ENCODE measurements around the gene SCFD2.
A peak's percentile ranks its signal among the peaks of the same experiment; 100 is the strongest.
"Not testable (repeated sequence)": the region's sequence is repeated elsewhere in the genome, so short reads cannot be mapped to it uniquely, and the experiment has no call there.

The SCFD2 gene

GRCh38 chr4:53003959-53004358, 361.9 kb downstream of the SCFD2 start:
- H3K4me1 ChIP-seq (ENCODE audit: control insufficient read depth, insufficient read depth, low read length, unreplicated experiment), result no peaks in the 10 kb centered on the region
- no peak overlapping the region for H3K4me3 ChIP-seq (ENCODE audit: low read depth, low read length)
- H3K79me2 ChIP-seq (ENCODE audit: control insufficient read depth, insufficient read depth, low read length, unreplicated experiment), result no peaks in the 10 kb centered on the region
- H2AFZ ChIP-seq (ENCODE audit: low read length, unreplicated experiment), result no peak overlapping the region
- no peaks in the 10 kb centered on the region for H3K36me3 ChIP-seq (ENCODE audit: insufficient read depth, low read length)
- H3K27me3 ChIP-seq (ENCODE audit: insufficient read depth, low read length), result no peaks in the 10 kb centered on the region
- no peak overlapping the region for H3K27ac ChIP-seq (ENCODE audit: low read depth, low read length)

DNA sequence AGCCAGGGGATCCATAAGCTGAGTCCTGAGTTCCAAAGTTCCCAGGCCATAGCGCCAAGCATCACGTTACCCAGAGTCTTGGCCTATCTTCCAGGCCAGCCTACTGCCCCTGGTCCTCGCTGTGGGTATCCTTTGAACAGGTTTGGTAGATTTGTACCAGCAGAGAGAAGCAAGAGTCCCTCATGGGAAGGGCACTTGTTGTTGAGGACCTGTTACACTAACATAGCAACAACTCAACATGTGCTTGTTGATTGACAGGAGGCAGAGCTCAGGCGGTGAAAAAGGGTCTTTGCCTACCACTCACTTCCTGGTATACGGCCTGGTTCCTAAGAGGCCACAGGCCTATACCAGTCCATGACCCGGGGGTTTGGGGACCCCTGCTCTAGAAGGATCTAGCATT, 365.3 kb downstream of the SCFD2 start:
- Histone ChIP-seq H3K36me3 (ENCODE audit: insufficient read depth, low read length) (no peaks in the 10 kb centered on the region), H3K27ac (ENCODE audit: low read depth, low read length) (no peak overlapping the region), H2AFZ (ENCODE audit: low read length, unreplicated experiment) (no peak overlapping the region), H3K4me3 (ENCODE audit: low read depth, low read length) (no peak overlapping the region), H3K27me3 (ENCODE audit: insufficient read depth, low read length) (no peaks in the 10 kb centered on the region), H3K79me2 (ENCODE audit: control insufficient read depth, insufficient read depth, low read length, unreplicated experiment) (no peaks in the 10 kb centered on the region), H3K4me1 (ENCODE audit: control insufficient read depth, insufficient read depth, low read length, unreplicated experiment) (peaks cover 17% of the 10 kb centered on the region)

- H3K27ac ChIP-seq (ENCODE audit: low read depth, low read length), result no peak overlapping the region
- no peaks in the 10 kb centered on the region for H3K36me3 ChIP-seq (ENCODE audit: insufficient read depth, low read length)
- no peak overlapping the region for H2AFZ ChIP-seq (ENCODE audit: low read length, unreplicated experiment)
- H3K79me2 ChIP-seq (ENCODE audit: control insufficient read depth, insufficient read depth, low read length, unreplicated experiment), result no peaks in the 10 kb centered on the region
- H3K27me3 ChIP-seq (ENCODE audit: insufficient read depth, low read length), result no peaks in the 10 kb centered on the region
- H3K4me3 ChIP-seq (ENCODE audit: low read depth, low read length), result no peak overlapping the region
- H3K4me1 ChIP-seq (ENCODE audit: control insufficient read depth, insufficient read depth, low read length, unreplicated experiment), result peaks cover 17% of the 10 kb centered on the region
Observed at GRCh38 chr4:52999626-53000025, 366.2 kb downstream of the SCFD2 start.

DNA sequence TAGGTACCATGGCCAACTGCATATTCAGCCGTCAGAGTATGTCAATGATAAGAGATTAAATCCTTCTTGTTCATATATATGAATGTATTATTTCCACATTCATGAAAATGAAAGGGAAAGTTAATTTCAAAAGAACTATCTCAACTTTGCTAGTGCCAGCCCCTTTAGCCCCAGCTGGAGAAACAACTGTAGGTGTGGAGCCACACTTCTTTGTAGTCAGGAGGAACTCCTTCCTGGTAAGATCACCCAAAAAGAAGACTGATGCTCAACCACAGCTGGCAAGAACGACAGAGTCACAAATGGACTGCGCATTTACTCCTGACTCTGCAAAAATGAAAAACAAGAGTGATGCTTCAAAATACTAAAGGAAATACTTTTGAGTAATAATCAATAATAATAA, 367.4 kb downstream of the SCFD2 start:
- H3K79me2 ChIP-seq (ENCODE audit: control insufficient read depth, insufficient read depth, low read length, unreplicated experiment), result no peaks in the 10 kb centered on the region
- H3K27ac ChIP-seq (ENCODE audit: low read depth, low read length), result no peak overlapping the region
- no peak overlapping the region for H3K4me3 ChIP-seq (ENCODE audit: low read depth, low read length)
- H3K27me3 ChIP-seq (ENCODE audit: insufficient read depth, low read length), result no peaks in the 10 kb centered on the region
- H3K4me1 ChIP-seq (ENCODE audit: control insufficient read depth, insufficient read depth, low read length, unreplicated experiment), result peaks cover 17% of the 10 kb centered on the region
- H3K36me3 ChIP-seq (ENCODE audit: insufficient read depth, low read length), result no peaks in the 10 kb centered on the region
- H2AFZ ChIP-seq (ENCODE audit: low read length, unreplicated experiment), result no peak overlapping the region

GRCh38 chr4:52997132-52997416, 368.8 kb downstream of the SCFD2 start:
- no peak overlapping the region for H2AFZ ChIP-seq (ENCODE audit: low read length, unreplicated experiment)
- no peak overlapping the region for H3K27ac ChIP-seq (ENCODE audit: low read depth, low read length)

DNA sequence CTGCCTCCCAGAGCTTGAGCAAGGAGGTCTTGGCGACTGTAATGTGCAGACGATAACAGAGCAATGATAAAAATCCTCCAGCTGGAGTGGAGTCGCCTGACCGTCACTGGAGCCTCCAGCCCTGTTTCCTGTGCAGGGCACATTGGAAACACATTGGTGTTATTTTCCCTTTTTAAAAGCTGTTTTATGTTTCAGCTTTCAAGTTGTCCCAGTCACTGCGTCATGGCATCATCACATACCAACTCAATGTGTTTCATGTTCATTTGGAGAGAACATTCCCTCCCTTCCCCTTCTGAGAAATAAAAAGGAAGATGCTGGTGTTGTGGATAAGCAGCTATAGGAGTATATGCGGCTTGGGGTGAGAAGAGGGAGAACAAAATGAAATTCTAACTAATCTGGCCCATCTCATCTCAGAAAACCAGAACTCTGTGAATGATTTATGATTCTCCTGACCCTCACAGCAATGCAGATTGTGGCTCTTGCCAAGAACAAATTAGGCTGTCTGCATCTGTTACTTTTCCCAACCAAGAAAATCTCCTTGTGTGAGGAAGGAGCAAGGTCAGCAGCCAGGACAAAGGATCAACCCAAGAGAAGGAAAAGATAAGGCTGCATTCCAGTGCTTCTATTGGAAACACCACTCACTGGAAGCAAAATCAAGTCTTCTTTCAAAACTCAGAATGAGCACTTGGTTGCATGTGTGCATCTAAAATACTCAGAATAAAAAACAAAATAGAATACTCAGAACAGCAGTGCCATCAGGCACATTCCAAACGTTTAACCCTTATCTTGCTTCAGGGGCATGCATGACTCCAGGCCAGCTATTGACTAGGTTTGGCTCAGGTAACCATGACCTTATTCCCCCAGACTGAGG, 369.4 kb downstream of the SCFD2 start:
- no peaks in the 10 kb centered on the region for H3K36me3 ChIP-seq (ENCODE audit: insufficient read depth, low read length)
- H3K4me3 ChIP-seq (ENCODE audit: low read depth, low read length), result peak overlapping the region; percentile 9; the same call in 1 of the 2 replicates
- H3K79me2 ChIP-seq (ENCODE audit: control insufficient read depth, insufficient read depth, low read length, unreplicated experiment), result no peaks in the 10 kb centered on the region
- H3K4me1 ChIP-seq (ENCODE audit: control insufficient read depth, insufficient read depth, low read length, unreplicated experiment), result peaks cover 17% of the 10 kb centered on the region
- peak overlapping the region; percentile 38 for H3K27ac ChIP-seq (ENCODE audit: low read depth, low read length)
- H2AFZ ChIP-seq (ENCODE audit: low read length, unreplicated experiment), result peak overlapping the region; percentile 28
- H3K27me3 ChIP-seq (ENCODE audit: insufficient read depth, low read length), result no peaks in the 10 kb centered on the region

More at GRCh38 chr4:52997132-52997416, 368.8 kb downstream of the SCFD2 start:
- Histone ChIP-seq H3K27me3 (ENCODE audit: insufficient read depth, low read length) (no peaks in the 10 kb centered on the region), H3K79me2 (ENCODE audit: control insufficient read depth, insufficient read depth, low read length, unreplicated experiment) (no peaks in the 10 kb centered on the region), H3K4me3 (ENCODE audit: low read depth, low read length) (no peak overlapping the region), H3K4me1 (ENCODE audit: control insufficient read depth, insufficient read depth, low read length, unreplicated experiment) (peaks cover 17% of the 10 kb centered on the region), H3K36me3 (ENCODE audit: insufficient read depth, low read length) (no peaks in the 10 kb centered on the region)

- Histone ChIP-seq H3K27me3 (ENCODE audit: insufficient read depth, low read length) (no peaks in the 10 kb centered on the region), H3K4me1 (ENCODE audit: control insufficient read depth, insufficient read depth, low read length, unreplicated experiment) (peaks cover 17% of the 10 kb centered on the region), H3K79me2 (ENCODE audit: control insufficient read depth, insufficient read depth, low read length, unreplicated experiment) (no peaks in the 10 kb centered on the region), H2AFZ (ENCODE audit: low read length, unreplicated experiment) (no peak overlapping the region), H3K36me3 (ENCODE audit: insufficient read depth, low read length) (no peaks in the 10 kb centered on the region), H3K27ac (ENCODE audit: low read depth, low read length) (no peak overlapping the region), H3K4me3 (ENCODE audit: low read depth, low read length) (no peak overlapping the region)
Observed at GRCh38 chr4:52995360-52996030, 370.4 kb downstream of the SCFD2 start.

- H2AFZ ChIP-seq (ENCODE audit: low read length, unreplicated experiment), result no peak overlapping the region
- no peak overlapping the region for H3K4me3 ChIP-seq (ENCODE audit: low read depth, low read length)
- no peaks in the 10 kb centered on the region for H3K79me2 ChIP-seq (ENCODE audit: control insufficient read depth, insufficient read depth, low read length, unreplicated experiment)
- no peaks in the 10 kb centered on the region for H3K27me3 ChIP-seq (ENCODE audit: insufficient read depth, low read length)
- H3K4me1 ChIP-seq (ENCODE audit: control insufficient read depth, insufficient read depth, low read length, unreplicated experiment), result peaks cover 17% of the 10 kb centered on the region
- no peaks in the 10 kb centered on the region for H3K36me3 ChIP-seq (ENCODE audit: insufficient read depth, low read length)
- H3K27ac ChIP-seq (ENCODE audit: low read depth, low read length), result no peak overlapping the region
Observed at GRCh38 chr4:52994567-52994966, 371.3 kb downstream of the SCFD2 start.

DNA sequence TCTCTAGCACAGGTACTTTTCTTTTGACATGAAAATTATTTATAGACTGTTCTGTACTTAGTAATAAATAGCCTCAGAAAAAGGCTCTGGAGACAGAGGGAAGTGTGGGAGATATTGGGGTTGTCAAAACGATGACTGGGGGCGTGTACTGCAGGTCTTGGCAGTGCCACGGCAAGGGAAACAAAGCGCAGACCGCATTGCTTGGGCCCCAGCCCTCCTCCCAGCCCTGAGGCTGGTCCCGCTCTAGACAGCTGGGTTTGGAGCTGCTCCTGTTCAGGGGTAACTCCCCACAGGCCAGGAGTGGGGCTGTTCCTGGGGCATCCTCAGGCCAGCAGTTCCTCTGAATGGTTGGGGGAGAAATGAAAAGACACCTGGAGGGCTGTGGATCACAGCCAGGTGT, 372.1 kb downstream of the SCFD2 start:
- H3K36me3 ChIP-seq (ENCODE audit: insufficient read depth, low read length), result no peaks in the 10 kb centered on the region
- H3K4me3 ChIP-seq (ENCODE audit: low read depth, low read length), result no peak overlapping the region
- no peaks in the 10 kb centered on the region for H3K27me3 ChIP-seq (ENCODE audit: insufficient read depth, low read length)
- H2AFZ ChIP-seq (ENCODE audit: low read length, unreplicated experiment), result no peak overlapping the region
- H3K79me2 ChIP-seq (ENCODE audit: control insufficient read depth, insufficient read depth, low read length, unreplicated experiment), result no peaks in the 10 kb centered on the region
- peaks cover 17% of the 10 kb centered on the region for H3K4me1 ChIP-seq (ENCODE audit: control insufficient read depth, insufficient read depth, low read length, unreplicated experiment)
- no peak overlapping the region for H3K27ac ChIP-seq (ENCODE audit: low read depth, low read length)

DNA sequence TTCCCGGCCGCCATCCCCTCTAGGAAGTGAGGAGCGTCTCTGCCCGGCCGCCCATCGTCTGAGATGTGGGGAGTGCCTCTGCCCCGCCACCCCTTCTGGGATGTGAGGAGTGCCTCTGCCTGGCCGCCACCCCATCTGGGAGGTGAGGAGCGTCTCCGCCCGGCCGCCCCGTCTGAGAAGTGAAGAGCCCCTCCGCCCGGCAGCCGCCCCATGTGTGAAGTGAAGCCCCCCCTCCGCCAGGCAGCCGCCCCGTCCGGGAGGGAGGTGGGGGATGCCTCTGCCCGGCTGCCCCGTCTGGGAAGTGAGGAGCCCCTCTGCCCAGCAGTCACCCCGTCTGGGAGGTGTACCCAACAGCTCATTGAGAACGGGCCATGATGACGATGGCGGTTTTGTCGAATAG, 373.3 kb downstream of the SCFD2 start:
- not testable (repeated sequence) for H3K4me3 ChIP-seq (ENCODE audit: low read depth, low read length); H2AFZ ChIP-seq (ENCODE audit: low read length, unreplicated experiment); H3K79me2 ChIP-seq (ENCODE audit: control insufficient read depth, insufficient read depth, low read length, unreplicated experiment); H3K36me3 ChIP-seq (ENCODE audit: insufficient read depth, low read length); H3K27ac ChIP-seq (ENCODE audit: low read depth, low read length); H3K27me3 ChIP-seq (ENCODE audit: insufficient read depth, low read length)
- H3K4me1 ChIP-seq (ENCODE audit: control insufficient read depth, insufficient read depth, low read length, unreplicated experiment), result peaks cover 17% of the 10 kb centered on the region

DNA sequence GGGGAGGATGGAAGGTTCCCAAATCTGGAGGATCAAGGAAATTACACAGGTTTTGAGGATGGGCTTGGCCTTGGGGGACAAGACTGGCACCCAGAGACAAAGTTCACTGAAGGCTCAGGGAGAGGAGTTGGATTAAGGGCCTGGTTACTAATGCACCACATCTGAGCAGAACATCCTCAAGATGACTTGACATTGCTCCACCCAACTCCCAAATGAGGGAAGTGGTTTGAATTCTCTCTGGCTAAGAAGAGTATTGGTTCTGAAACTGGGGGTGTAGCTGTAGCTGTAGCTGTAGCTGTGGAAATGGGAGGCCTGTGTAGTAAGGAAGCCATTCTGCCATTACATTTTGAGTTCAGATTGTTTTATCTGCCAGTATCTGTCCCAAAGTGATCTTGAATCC, 374.4 kb downstream of the SCFD2 start:
- Histone ChIP-seq H3K4me1 (ENCODE audit: control insufficient read depth, insufficient read depth, low read length, unreplicated experiment) (peaks cover 8% of the 10 kb centered on the region), H3K79me2 (ENCODE audit: control insufficient read depth, insufficient read depth, low read length, unreplicated experiment) (no peaks in the 10 kb centered on the region), H3K4me3 (ENCODE audit: low read depth, low read length) (no peak overlapping the region), H3K27ac (ENCODE audit: low read depth, low read length) (no peak overlapping the region), H3K36me3 (ENCODE audit: insufficient read depth, low read length) (no peaks in the 10 kb centered on the region), H2AFZ (ENCODE audit: low read length, unreplicated experiment) (no peak overlapping the region), H3K27me3 (ENCODE audit: insufficient read depth, low read length) (no peaks in the 10 kb centered on the region)

Measured in ACC112 (cell line).